KMS-11 (cell line): ENCODE data around the gene SH2D7.

ENCODE experiments used
- H2AFZ ChIP-seq: fragments of 200-600 bp; sonication (generic); 2 replicates; pipeline ENCODE4 v1.6.1; 2016; ENCODE audit warnings: antibody characterized with exemption, mixed run types, low read depth
- H3K27ac ChIP-seq: fragments of 200-600 bp; sonication (generic); 2 replicates; pipeline ENCODE4 v1.6.1; 2016; ENCODE audit warnings: mild to moderate bottlenecking, mixed run types
- H3K27me3 ChIP-seq: fragments of 200-600 bp; sonication (generic); 2 replicates; pipeline ENCODE4 v1.6.1; 2017; ENCODE audit warnings: mild to moderate bottlenecking, low read depth, mixed run types, moderate library complexity; ENCODE audit not compliant: insufficient read depth
- H3K36me3 ChIP-seq: fragments of 200-600 bp; sonication (generic); 2 replicates; pipeline ENCODE4 v1.6.1; 2017; ENCODE audit warnings: mild to moderate bottlenecking, mixed run types; ENCODE audit not compliant: insufficient read depth
- H3K4me1 ChIP-seq: fragments of 200-600 bp; sonication (generic); 2 replicates; pipeline ENCODE4 v1.6.1; 2016; ENCODE audit warnings: mild to moderate bottlenecking, low read depth, mixed run types; ENCODE audit not compliant: poor library complexity, severe bottlenecking
- H3K4me2 ChIP-seq: fragments of 200-600 bp; sonication (generic); 2 replicates; pipeline ENCODE4 v1.7.0; 2016; ENCODE audit warnings: mild to moderate bottlenecking, mixed run types
- H3K4me3 ChIP-seq: fragments of 200-600 bp; sonication (generic); IDR thresholded peaks from 2 replicates; pipeline ENCODE4 v1.6.1; 2017; ENCODE audit warnings: low read depth, low read length, mixed read lengths; ENCODE audit not compliant: insufficient read depth
- H3K79me2 ChIP-seq: fragments of 200-600 bp; sonication (generic); 2 replicates; pipeline ENCODE4 v1.6.1; 2016; ENCODE audit warnings: low read depth, mixed run types; ENCODE audit not compliant: insufficient read depth
- H3K9ac ChIP-seq: fragments of 200-600 bp; sonication (generic); 2 replicates; pipeline ENCODE4 v1.6.1; 2016; ENCODE audit warnings: mild to moderate bottlenecking, mixed run types
- H4K20me1 ChIP-seq: fragments of 200-600 bp; sonication (generic); 2 replicates; pipeline ENCODE4 v1.6.1; 2016; ENCODE audit warnings: mild to moderate bottlenecking, mixed run types; ENCODE audit not compliant: insufficient read depth
- CTCF ChIP-seq: fragments of 200-600 bp; sonication (generic); conservative IDR thresholded peaks from 2 replicates; pipeline ENCODE4 v1.6.1; 2017; ENCODE audit warnings: low read depth, mild to moderate bottlenecking, antibody characterized with exemption, low read length, moderate library complexity, mixed read lengths

The SH2D7 gene

DNA sequence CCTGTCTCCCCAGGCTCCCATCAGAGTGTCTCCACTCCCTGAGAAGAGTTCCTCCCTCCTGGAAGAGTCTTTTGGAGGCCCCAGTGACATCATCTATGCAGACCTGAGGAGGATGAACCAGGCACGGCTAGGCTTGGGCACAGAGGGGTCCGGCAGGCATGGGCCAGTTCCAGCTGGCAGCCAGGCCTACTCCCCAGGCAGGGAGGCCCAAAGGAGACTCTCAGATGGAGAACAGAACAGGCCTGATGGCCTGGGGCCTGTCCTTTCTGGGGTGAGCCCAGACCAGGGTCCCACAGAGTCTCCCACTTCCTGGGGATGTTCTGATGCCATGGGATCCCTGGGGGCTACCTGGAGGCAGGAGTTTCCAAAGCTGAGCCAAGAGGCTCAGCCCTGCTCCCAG is 8.5 kb downstream of the SH2D7 start:
- TF ChIP-seq CTCF = no peak
- Histone ChIP-seq H3K4me3 (no peak overlapping the region), H3K27ac (no peak overlapping the region), H2AFZ (no peak overlapping the region), H3K4me1 (peaks cover 30% of the 10 kb centered on the region), H3K79me2 (no peaks in the 10 kb centered on the region), H4K20me1 (no peaks in the 10 kb centered on the region), H3K9ac (no peak overlapping the region), H3K4me2 (no peak overlapping the region), H3K27me3 (no peaks in the 10 kb centered on the region), H3K36me3 (no peaks in the 10 kb centered on the region)

- Histone ChIP-seq H3K4me3 (no peak overlapping the region), H3K4me2 (no peak overlapping the region), H3K36me3 (no peaks in the 10 kb centered on the region), H4K20me1 (no peaks in the 10 kb centered on the region), H2AFZ (no peak overlapping the region), H3K4me1 (peaks cover 34% of the 10 kb centered on the region), H3K27ac (no peak overlapping the region), H3K27me3 (no peaks in the 10 kb centered on the region), H3K79me2 (no peaks in the 10 kb centered on the region), H3K9ac (no peak overlapping the region)
- no peak for TF ChIP-seq CTCF
Observed at GRCh38 chr15:78101423-78102105, 9.2 kb downstream of the SH2D7 start.

- H3K27me3 ChIP-seq = no peaks in the 10 kb centered on the region
- TF ChIP-seq CTCF = no peak
- H3K9ac ChIP-seq = no peak overlapping the region
- no peaks in the 10 kb centered on the region for H4K20me1 ChIP-seq
- no peaks in the 10 kb centered on the region for H3K79me2 ChIP-seq
- peaks cover 34% of the 10 kb centered on the region for H3K4me1 ChIP-seq
- no peak overlapping the region for H2AFZ ChIP-seq
- H3K36me3 ChIP-seq = no peaks in the 10 kb centered on the region
- no peak overlapping the region for H3K4me2 ChIP-seq
- no peak overlapping the region for H3K27ac ChIP-seq
- H3K4me3 ChIP-seq = no peak overlapping the region
Observed at GRCh38 chr15:78102211-78102610, 9.8 kb downstream of the SH2D7 start.

DNA sequence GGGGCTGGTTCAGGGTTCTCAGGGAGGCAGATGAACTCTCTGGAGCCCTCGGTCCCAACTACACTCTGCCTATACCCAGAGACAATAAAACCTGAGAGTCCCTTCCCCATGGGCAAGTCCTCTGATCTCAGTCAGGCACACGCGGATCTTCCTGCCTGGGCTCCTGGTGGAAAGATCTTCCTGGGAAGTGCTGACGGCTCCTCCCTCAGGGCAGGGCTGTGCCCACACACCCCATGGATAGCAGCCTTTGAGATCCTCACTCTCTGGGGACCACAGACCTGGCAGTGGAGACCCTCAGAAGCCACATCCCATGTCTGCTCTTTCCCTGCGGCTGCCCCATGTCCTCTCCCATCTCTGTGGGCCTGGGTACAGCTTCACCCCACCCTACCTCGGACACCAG is 10.4 kb downstream of the SH2D7 start:
- Histone ChIP-seq H3K79me2 (no peaks in the 10 kb centered on the region), H2AFZ (no peak overlapping the region), H3K36me3 (no peaks in the 10 kb centered on the region)

More for the DNA sequence above, 10.4 kb downstream of the SH2D7 start:
- H3K27ac ChIP-seq = no peak overlapping the region
- H3K27me3 ChIP-seq = no peaks in the 10 kb centered on the region
- H3K4me1 ChIP-seq = peaks cover 38% of the 10 kb centered on the region
- H3K4me3 ChIP-seq = no peak overlapping the region
- H3K9ac ChIP-seq = no peak overlapping the region
- no peak for TF ChIP-seq CTCF
- H4K20me1 ChIP-seq = no peaks in the 10 kb centered on the region
- H3K4me2 ChIP-seq = no peak overlapping the region
